NCI-H2107 treated with DMSO at 0.1 percent for 48 hours (cell line): ENCODE results near the gene TTF2.

Experiments used
- DNase-seq: peaks from one replicate; lab custom pipeline; 2025; ENCODE audit not compliant: unreplicated experiment; lab: John Stamatoyannopoulos, UW

TTF2 gene

DNA sequence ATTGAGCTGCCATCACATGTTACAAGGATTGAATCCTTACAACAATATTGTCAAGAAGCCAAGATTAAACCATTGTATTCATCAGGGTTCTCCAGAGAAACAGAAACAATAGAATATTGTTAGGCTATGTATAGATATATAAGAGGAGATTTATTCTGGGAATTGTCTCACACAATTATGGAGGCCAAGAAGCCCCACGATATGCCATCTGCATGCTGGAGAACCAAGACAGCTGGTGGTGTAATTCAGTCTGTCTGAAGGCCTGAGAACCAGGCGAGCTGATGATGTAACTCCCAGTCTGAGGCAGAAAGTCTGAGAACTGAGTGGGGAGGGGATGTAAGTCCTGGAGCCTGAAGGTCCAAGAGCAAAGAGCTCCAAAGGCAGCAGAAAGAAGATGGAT, 14.5 kb upstream of the TTF2 start:
- no peak for DNase-seq

DNA sequence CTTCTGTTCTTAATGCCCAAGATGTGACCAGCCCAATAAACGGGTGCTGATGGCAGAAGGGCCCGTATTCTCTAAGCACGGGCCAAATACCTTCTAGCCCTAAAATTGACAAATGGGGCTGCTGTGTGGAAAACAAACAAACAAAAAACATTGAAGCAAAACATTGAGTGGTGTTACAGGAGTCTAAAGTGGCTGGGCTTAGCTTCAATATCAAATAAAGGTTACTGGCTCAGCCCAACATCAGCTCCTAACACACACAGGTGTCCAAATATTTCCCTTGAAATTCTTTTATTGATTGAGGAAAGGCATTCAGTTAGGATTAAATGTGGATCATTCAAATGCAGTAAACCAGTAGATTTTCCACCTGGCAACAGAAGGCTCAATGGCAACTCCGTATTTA, 13.3 kb upstream of the TTF2 start:
- peak; percentile 57 for DNase-seq

DNA sequence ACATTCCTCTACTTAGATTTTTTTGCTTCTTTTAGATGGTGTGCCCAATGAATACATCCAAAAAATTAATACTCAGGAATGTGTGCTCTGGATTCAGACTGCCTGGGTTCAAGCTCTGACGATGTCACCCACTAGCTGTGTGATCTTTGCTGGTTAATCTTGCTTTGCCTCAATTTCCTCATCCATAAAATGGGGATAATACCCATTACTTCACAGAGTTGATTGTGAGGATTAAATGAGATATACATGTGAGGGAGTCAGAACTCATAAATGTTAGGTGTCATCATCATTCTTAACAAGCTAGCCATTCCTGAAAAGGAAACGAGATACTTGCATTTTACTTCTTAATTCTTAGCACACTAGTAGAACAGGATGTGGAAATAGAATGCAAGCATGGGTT, 12.9 kb upstream of the TTF2 start:
- DNase-seq, result no peak

DNA sequence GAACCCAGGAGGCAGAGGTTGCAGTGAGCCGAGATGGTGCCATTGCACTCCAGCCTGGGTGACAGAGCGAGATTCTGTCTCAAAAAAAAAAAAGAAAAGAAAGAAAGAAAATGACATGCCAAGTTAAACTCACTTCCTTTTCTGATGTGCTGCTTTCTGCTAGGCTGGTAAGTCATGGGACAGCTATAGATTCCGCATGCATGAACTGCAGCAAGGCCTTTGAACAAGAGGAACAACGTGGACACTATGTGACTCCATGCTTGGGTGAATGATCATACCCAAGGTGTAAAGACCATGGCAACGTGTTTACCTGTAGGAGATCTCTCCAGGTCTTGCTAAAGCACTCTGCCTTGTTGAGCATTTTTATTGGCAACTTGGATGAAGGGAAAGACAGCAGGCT, 10.3 kb upstream of the TTF2 start:
- DNase-seq, result no peak

DNA sequence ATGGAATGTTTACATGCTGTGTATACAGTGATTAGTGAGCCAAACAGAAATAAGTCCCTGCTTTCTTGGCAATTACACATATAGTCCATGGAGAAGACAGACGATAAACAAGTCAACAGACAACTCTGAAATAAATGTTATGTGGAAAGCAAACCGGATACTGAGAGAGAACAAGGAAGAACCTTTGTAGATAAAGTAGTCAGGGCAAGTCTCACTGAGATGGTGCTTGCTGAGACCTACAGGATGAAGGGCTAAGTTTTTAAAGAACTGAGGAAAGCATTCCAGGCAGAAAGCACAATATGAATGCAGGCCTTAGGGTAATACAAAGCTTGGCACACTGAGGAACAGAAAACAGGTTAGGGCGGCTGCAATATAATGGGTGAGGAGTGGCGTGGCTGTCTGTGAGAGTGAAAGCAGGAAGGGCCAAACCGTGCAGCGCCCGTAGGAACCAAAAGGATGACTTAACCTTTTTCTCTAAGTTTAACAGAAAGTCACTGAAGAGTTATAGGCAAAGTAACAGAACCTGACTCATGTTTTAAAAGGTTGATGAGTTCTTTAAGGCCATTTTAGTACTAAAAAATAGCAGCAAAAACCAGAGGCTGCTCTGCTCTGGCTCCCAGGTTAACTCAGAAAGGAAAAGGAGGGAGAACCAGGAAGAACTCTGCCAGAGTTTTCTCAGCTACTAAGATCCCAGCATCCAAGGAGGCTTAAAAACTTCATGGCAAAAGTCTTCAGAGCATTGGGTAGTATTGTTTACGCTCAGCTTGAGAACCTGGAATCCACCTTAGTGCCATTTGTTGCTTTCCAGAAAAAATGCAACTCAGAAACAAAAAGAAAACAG, 8.7 kb upstream of the TTF2 start:
- no peak for DNase-seq

DNA sequence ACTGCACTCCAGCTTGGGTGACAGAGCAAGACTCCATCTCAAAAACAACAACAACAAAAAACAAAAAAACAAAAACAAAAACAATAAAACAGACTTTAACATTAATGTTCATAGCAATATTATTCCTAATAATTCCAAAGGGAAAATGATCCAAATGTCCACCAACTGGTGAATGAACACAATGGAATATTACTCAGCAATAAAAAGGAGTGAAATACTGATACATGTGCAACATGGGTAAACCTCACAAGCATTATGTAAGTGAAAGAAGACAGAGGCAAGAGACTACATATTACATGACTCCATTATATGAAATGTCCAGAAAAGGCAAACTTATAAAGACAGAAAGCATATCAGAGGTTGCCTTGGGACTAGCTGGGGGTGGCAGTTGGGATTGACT, 6.1 kb upstream of the TTF2 start:
- no peak for DNase-seq

DNA sequence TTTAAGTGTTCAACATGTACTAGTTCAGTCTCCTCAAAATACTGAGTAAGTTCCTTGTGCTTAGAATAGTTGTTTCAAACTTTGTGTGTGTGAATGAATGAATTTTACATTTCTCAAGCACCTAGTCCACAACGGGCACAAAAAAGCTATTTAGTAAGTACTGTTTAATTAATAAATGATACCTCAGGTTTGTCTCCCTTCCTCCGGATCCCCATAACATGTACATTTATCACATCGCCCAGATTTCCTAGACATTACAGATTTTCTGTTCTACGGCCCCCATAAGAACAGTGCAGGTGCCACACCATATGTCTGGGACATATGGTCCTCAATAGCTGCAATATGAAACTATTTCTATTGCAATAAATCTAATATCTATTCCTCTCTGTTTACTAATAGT, 1.3 kb upstream of the TTF2 start:
- DNase-seq, result peak; percentile 58

DNA sequence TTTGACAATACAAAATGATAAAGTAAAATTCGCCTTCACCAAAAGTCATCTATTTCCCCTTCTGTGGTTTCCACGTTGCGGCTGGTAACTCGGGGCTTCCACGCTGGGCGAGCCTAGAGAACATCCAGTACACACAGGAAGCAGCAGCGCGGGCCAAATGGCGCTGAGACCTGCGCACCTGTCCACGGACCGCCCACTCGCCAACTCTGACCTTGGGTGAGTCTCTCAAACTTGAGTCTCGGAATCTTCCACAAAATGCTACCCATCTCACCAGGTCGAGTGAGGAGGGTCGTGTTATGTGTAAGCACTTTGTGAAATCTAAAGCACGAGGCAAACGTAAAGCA, 820 bp upstream of the TTF2 start:
- peak; percentile 71 for DNase-seq

DNA sequence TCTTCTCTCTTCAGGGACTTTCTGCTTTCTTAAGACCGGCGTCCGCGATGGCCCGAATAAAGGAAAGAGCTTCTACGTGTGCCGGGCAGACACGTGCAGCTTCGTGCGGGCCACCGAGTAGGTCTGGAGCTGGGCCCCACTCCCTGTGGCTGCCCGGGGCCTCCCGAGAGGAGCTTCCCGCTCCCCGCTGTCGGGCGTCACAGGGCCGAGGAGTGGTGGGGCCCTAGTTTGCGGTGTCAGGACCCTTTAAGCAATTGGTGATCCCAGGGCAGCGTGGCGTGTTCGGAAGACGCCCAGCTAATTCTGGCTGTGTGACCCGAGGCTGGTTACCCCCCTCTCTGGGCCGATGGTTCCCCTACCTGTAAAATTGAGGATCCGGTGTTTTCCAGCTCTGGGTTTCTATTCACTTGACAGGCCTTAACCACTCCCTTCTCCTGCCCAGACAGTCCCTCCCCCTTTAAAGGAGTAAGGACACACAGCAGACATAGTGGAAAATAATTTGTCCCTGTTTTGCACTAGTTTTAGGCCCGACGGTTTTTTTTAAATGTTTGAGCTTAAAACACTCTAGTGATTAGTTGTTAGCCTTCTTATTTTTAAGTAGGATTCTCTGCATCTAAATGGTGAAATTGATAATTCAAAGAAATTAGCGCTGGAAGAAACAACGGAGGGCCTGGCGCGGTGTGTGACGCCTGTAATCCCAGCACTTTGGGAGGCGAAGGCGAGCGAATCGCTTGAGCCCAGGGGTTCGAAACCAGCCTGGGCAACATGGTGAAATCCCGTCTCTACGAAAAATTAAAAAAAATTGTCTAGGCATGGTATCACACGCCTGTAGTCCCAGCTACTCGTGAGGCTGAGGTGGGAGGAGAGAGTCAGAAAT, 553 bp downstream of the TTF2 start:
- no peak for DNase-seq

DNA sequence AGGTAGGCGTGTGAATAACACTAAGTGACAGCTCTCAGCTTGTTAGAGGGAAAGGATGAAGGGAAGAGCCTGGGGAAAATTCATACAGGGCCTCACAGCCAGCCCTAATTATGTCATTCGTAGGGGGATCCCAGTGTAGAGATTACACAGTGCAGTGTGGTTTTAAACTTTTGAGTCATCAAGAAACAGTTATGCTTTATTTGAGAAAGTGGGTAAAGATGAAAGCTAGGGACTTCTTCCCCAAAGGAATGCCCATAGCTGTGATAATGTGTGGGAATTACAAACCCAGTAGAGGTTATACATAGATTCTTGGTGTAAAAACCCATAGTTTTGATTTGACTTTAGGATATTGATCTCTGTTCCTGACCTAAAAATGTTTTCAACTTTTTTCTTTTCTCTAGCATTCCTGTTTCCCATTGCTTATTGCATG, 1.9 kb downstream of the TTF2 start:
- no peak for DNase-seq

DNA sequence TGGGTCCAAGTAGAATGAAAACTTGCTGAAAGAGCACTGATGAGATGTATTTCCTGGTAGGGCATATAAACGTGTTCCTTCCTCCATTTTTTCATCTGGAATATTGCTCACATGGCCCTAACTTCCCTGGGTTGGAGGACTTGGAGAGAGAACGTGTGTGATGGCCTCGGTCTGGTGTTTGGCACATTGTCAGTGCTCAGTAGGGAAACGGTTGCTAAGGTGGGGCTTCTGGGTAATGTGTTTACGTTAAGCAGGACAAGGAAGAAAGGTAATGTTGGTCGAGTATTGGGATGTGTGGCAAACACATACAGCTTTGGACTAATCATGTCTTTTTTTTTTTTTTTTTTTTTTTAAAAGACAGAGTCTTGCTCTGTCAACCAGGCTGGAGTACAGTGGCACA, 6.2 kb downstream of the TTF2 start:
- DNase-seq, result no peak

DNA sequence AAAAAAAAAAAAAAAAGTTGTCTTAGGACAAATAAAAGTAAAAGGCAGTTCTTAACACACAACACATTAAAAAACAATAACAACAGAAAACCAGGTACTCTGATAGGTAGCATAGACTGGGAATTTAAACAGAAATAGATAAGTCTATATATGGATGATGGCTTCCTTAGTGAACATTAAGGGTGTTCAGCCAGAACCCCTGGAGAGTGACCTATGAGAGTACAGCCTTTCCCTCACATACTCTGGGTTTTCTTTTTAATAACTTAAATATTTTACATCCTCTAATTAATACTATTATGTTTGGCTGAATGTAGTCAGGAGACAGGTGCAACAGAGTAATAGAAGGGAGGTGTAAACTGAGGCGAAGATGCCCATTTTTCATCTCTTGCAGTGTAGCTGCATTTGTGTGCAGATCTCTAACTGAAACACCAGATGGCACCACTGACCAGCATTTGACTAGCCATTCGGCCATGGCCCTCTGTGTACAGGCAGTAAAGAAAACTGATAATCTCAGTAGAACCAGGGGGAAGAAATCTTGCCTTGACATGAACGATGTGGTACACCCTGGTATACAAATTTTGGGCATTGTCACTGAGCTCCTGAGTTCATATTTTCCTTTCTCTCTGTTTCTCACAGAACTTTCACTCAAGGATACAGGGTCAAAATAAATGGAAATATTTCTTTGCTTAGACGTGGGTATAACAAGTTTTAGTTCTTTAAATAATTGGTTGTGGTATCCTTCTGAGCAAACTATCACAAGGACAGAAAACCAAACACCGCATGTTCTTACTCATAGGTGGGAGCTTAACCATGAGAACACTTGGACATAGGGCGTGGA, 7.6 kb downstream of the TTF2 start:
- peak; percentile 67 for DNase-seq

DNA sequence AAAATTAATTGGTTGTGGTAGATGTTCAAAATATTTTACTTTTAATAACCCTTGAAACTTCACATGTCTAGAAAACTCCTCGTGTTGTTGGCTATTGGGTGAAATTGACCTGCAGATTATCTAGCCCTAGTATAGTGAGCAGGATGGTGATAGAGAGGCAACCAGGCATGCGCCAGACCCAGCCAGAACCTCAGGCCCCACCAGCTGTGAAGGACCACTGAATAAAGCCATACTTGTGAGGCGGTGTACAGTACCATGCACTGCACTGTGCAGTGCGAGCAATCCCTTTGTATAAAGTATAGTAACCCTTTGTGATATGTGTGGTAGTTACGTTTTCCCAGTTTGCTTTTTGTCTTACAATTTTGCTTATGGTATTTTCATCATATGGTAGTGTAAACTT, 8.5 kb downstream of the TTF2 start:
- DNase-seq, result no peak

DNA sequence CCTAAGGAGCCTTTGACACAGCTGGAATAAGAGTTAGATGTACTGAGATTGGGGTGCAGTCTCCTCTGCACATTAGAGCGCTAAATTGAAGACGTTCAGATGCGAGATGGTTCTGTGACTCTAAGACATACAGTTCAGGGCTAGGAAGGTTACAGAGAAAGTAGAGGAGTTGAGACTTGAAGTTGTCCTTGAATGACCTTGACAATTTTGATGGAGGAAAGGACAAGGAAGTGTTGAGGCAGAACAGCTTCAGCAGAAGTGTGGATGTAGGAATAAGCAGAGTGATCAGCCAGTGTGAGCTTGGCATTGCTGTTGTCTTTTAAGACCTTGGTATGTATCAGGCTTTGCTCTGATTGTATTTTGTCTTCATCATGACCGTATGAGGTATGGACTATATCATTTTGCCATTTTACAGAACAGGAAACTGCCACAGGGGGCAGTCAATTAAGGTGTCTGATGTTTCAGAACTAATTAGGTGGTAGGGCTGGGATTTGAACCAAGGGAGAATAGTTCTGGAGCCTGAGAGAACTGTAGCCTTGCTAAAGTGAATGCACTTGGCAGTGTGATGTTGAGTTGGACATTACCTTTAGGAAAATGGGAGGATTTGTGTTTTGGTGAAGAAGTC, 9.2 kb downstream of the TTF2 start:
- no peak for DNase-seq

DNA sequence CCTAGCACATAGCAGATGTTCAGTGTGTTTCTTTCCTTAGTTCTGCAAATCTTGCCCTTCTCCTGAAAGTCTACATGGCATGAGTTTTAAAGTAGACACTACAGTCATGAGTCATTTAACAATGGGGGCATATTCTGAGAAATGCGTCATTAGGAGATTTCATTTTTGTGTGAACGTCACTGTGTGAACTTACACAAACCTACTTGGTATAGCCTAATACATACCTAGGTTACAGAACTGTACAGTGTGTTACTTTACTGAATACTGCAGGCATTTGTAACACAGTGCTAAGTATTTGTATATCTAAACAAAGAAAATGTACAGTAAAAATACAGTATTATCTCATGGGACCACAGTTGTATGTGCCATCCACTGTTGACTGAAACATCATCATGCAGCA, 10.0 kb downstream of the TTF2 start:
- DNase-seq, result no peak

DNA sequence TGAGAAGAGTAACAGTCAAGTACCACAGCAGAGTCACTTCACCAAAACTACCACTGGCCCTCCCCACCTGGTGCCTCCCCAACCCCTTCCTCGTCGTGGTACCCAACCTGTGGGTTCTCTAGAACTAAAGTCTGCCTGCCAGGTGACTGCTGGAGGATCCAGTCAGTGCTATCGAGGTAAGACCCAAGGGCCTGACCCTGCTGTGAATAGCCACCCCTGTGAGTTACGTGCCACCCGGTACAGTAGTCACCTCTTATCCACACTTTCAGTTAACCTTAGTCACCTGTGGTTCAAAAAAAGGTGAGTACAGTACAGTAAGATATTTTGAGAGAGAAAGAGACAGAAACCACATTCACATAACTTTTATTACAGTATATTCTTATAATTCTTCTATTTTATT, 16.5 kb downstream of the TTF2 start:
- DNase-seq, result no peak

DNA sequence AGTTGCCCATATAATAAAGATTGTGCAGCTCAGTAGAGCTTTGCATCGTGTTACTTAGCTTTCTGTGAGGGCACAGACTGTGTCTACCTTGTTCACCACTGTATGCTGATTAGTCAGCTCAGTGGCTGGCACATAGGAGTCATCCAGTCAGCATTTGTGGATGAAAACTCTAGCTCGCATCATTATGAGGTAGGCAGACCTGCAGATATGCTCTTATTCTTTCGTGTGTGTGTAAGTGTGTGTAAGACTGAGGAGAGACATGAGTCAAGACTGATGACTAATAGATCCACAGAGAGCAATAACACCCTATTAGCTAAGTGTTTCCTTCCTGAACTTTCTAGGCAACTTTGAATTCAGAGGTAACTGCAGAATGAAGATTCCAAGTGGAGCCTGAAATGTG, 17.1 kb downstream of the TTF2 start:
- no peak for DNase-seq

DNA sequence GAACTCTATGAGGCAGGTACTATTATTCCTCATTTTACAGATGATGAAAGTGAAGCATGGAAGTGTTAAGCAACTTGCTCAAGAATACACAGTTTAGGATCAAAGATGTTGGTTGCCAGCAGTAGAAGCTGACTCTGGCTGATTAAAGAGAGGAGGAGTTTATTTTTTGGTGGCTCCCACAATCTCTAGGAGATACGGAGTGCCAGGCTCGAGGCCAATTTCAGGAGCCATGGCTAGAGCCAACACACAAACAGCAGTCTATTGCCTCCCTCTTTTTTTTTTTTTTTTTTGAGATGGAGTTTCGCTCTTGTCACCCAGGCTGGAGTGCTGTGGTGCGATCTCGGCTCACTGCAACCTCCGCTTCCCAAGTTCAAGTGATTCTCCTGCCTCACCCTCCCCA, 19.6 kb downstream of the TTF2 start:
- no peak for DNase-seq

DNA sequence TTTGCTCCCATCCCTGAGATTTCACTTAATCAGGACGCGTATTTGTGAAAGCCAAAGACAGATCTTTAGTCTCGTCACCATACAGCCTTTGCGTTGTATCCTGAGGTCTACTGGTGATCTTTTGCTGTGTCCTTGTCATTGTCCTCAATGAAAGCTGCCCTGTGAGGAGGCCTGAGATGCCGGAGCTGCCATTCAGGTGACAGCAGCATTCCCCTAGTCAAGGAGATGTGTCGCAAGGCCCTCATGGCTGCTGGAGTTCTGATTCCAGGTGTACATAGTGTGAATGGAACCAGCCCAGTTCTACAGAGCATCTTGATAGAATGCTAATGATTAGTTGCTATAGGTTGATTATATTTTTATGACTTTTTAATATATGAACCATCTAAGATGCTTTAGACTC, 24.1 kb downstream of the TTF2 start:
- DNase-seq, result no peak

DNA sequence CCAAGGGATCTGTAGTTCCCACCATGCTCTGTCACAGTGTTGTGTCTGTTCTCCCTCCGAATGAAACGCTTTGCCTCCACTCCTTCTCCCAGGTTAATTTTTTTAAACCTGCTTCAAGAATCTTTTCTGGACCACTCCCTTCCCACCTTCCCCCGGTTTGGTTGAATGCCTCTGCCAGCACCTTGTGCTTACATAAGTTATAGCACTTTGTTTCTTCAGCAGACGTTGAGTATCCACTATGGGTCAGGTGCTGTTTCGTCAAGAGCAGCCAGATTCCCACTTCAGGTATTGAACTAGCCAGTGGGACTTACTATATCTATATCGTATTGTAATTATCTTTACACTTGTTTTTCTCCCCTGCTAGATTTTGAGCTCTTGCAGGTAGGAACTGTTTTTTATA, 27.6 kb downstream of the TTF2 start:
- DNase-seq, result no peak

DNA sequence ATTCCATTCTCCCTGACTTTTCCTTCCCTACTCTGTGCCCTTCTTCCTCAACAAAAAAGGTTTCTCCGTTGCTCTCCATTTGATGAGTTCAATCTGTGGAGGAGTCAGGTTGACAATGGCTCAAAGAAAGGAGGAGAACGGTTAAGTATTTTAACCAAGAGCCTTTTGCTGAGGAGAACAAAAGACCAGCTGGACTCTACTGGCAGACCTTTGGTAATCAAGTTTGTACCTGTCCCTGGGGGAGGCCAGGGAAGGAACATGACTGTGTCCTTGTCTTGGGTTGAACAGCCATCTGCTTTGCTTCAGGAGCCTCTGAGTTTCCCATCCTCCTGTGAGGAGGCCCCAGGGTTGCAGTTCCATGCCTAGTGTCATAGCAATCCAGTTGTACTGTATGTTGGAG, 29.9 kb downstream of the TTF2 start:
- DNase-seq, result no peak
